GM21737 (cell line): Measurements from ENCODE around the gene ASPHD2.
"Not testable (repeated sequence)": the region's sequence is repeated elsewhere in the genome, so short reads cannot be mapped to it uniquely, and the experiment has no call there.

Experiments used
- ATAC-seq: cut with Tn5 transposase; IDR thresholded peaks from one replicate; pipeline ENCODE4 v1.9.1; 2021; ENCODE audit warnings: mild to moderate bottlenecking, moderate library complexity; ENCODE audit not compliant: unreplicated experiment

The ASPHD2 gene

DNA sequence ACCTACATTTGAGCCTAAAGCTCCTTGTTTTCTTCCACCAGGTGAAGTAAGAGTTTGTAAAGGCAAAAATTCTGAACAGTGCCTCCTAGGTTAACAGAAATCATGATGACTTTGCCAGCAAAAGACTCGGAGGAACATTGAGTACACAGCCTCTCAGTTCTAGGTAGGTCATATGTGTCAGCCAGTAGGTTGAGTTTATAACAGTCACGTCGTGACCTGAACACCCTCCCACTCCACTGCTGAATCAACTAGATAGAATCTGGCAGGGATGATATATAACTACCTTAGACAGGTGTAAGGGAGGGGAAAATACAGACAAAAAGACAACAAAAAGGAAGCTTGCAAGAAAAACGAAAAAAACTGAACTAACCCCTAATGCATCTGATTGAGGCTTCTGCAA lies 12.8 kb upstream of the ASPHD2 start:
- ATAC-seq = no peak

DNA sequence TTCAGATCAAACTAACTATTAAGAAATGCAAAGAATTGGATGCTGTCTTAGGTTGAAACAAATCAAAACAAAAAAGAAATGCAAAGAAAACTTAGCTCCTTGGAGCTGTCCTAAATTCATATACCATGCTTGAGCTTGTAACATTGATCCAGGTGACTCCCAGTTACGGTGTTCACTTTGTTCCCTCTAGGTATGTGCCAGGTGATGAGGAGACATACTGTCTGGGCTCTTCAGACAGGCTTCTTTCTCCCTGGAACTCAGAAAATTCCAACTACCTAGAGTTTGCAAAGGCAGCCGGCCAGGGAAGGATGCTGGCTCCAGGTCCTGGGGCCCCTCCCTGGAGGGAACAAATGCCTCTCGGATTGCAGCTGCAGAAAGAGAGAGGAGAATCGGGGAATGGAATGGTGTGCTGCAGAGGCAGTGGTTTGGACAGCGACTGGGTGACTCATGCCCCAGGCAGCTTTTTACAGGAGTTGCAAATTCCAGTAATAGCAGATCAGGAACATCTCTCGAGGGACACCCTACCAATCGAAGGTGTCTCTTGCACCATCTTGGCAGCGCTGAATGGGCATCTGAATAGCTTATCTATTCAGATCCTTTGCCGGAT lies 12.3 kb upstream of the ASPHD2 start:
- ATAC-seq = no peak

DNA sequence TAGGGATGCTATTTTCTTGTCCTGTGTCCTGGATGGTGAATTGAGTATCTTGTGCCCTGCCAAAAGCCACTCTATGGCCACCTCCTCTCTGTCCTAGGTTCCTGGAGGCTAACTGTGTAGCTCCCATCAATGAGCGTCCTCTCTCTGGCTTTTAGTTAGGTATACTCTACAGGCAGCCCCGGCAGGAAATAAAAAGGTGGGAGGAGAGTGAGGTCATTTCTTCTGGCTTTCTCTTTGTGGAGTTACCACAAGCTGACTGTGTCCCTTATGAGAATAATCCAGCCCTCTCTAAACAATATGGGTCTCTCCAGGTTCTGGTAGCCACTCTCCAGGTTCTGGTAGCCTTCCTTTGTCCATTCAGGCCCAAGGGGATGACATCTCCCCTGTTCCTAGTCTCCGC lies 11.7 kb upstream of the ASPHD2 start:
- no peak for ATAC-seq

DNA sequence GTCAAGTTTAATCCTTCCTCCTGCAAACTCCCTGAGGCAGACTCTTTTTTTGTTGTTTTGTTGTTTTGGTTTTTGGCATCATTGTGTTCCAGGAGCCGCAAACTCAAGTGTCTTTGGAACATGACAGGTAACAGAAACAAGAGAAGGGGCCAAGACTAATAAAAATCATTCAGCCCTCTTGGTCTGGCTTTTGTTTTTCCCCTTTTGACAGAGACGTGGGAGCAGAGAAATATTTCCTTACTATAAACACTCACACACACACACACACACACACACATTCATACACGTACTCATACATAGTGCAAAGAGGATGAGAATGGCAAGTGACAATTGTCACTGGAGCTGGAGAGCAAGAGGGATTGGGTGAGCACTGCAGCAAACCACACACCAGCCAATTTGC lies 10.4 kb upstream of the ASPHD2 start:
- no peak for ATAC-seq

DNA sequence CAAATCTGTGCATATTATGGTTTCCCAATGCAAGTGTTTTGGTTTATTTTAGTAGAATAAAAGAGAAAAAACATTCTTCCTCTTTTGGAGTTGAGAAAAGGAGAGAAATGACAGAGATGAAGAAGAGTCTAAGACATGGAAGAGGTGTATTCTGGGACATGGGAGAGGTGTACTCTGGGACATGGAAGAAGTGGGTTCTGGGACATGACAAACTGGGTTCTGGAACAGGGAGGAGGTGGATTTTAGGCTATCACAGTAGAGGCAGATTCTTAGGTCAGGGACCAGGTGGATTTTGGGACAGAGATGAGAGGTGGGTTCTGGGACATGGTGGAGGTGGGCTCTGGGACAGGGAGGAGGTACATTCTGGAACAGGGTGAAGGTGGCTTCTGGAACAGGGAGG lies 2.1 kb upstream of the ASPHD2 start:
- no peak for ATAC-seq

DNA sequence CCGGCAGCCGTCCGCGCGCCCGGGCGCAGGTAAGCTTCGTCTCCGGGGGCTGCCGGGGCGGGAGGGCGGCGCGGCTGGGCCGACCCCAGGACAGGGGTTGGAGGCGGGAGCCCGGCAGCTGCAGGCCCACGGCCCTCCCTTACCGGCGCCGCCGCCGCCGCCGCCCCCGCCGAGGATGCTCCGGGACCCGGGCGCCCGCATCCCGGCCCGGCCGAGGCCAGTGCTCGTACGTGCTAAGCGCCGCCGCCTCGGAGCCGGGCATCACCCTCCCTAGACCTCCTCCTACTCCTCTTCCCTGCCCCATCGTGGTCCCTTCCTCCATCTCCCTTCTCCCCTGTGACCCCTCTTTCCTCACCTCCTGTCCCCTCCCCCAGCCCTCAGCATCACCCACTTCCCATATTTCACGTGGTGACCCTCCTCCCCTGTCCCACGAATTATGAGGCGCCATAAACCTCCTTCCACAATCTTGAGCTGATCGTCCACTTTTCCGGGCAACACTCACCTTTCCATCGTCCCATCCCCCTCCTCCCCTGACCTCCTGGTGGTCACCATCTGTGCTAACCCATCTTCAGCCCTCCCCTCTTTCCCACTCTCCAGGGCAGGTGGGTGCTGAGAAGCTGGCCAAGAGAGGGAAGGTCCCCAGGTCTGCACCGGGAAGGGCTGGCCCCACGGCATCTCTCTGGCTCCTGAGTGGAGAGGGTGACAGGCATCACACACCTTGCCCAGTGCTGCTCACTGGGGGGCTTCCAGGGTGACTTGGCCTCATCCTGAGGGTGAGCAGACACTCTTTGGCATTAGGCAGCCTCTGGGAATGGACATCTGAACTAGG lies 612 bp downstream of the ASPHD2 start:
- ATAC-seq = peak; percentile 6

DNA sequence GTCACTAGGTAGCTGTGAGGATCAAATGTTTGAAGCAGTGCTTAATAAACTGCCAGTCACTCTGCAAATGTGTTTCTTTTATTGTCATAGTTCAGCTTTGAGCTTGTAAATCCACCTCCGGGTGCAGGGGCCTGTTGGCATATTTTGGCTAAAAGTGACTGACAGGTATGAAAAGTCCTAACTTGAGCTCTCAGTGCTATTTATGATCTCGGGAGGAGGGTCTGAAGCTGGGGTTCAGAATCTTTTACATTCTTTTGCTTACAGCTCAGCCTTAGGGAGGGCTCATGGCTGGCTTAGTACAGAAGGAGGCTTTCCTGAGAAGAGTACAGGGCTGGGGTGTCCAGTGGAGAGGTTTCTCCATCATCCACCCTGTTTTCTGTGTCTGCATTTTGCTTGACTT lies 1.5 kb downstream of the ASPHD2 start:
- ATAC-seq = no peak

DNA sequence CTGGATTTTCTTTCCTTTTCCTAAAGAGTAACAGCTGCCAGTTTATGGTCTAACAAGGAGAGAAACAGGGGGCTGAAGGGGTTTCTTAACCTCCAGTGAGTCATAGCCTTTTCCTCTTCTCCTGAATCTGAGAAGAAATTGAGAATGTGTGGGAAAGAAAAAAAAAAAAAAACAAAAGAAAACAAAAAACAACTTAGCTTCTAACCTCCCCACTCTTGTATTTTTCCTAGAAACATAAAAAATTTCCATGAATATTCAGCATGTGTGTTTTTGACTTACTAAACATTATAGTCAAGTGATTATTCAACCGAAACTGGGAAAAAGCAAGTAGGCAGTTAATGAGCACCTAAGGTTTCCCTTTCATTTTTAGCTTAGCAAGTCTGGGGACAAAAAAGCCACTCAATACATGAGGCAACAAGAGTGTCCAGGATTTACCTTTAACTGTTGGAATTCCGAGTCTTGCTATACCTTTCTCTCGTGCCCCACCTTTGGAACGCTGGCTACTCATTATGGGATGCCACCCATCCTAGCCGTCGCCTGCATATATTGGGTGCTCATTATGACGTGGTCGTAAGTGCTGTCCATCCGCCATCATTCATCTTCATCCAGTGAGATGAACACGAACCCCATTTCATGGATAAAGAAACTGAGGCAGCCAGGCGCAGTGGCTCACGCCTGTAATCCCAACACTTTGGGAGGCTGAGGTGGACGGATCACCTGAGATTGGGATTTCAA lies 2.4 kb downstream of the ASPHD2 start:
- no peak for ATAC-seq

DNA sequence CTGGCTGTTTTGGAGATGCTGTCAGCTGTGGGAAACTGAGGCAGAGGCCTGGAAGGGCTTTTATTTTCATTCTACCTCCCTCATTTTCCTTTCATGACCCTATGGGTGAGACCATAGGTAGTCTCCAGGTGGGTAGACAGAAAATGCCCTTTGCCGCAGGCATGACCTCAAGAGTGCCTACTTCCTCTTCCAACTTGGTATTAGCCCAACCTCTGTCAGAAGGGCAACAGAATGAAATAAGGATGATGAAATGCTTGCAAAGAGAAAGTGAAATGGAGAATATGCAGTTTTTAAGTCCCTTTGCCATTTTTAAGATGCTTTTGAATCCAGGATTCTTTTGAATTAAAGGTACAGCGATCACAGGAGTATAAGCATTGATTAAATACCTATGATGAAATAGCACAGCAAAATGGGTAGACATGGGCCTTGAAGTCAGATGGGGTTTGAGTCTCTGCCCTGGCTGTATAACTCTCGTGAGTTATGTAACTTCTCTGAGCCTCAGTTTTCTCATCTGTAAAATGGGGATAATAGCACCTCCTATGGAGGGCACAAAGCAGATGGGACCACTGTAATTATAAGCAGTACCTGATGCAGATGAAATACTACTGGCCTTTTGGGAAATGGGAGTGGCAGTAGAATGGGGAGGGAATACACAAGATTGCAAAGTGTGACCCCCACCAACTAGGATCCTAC lies 3.7 kb downstream of the ASPHD2 start:
- ATAC-seq = no peak

DNA sequence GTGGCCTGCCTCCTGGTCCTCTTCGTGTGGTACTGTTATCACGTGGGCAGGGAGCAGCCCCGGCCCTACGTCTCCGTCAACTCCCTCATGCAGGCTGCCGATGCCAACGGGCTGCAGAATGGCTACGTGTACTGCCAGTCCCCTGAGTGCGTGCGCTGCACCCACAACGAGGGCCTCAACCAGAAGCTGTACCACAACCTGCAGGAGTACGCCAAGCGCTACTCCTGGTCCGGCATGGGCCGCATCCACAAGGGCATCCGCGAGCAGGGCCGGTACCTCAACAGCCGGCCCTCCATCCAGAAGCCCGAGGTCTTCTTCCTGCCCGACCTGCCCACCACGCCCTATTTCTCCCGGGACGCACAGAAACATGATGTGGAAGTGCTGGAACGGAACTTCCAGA lies 4.7 kb downstream of the ASPHD2 start:
- ATAC-seq = no peak

DNA sequence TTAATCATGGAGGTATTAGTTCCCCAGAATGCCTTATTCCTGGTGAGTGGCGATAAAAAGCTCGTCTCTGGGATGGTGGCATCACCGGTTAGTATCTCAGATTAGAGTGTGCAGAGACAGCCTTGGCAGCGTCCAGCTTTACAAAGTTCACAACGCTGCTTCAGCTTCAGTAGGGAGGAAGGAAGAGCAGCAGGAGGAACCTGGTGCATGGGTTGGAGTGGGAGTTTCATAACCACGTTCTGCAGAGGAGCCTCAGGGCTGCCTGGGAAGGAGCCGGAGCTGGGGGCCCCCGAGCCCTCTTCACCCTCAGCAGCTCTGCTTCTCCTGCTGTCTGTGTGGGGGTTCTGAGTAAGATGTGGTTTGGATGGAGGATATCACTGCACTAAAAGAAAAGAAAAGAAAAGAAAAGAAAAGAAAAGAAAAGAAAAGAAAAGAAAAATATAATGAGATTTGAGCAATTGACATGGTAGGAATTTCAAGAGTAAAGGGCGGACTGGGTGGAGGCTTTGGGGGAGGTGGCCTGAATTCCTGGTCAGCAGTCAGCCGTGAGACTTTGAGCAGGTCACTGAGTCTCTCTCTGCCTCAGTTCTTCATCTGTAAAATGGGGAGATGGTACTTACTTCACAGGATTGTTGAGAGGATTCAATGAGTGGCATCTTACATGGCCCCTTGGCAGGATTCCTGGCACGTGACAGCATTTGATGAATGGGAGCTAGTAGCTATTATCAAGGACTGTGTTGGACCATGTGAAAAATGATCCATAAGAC lies 6.5 kb downstream of the ASPHD2 start:
- ATAC-seq = no peak

DNA sequence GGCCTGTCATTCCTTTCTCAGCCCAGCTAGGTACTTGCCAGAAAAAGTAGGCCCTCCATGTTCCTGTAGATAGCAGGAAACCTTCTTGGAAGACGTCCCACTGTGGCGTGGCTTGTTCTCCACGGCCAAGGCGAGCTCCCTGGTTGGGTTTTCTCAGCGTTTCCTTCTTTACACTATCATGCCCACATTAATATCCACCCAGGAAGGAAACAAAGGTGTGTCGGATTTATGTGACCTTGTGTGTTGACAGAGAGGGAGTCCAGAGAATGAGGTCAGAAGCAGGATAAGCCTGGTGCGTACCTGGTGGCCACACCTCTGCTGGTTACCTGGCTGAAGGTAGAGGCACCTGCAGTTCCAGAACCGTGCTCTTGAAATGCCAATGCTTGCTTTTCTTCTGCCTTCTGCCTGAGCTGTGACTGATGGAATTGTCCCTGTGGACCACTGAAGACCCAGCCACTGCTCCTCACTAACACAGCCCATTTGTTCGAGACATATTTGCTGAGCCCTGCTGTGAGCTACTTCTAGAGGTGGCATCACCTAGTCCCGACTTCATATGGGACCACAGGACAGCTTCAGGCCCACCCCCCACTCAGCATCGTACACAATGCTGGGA lies 7.9 kb downstream of the ASPHD2 start:
- no peak for ATAC-seq

DNA sequence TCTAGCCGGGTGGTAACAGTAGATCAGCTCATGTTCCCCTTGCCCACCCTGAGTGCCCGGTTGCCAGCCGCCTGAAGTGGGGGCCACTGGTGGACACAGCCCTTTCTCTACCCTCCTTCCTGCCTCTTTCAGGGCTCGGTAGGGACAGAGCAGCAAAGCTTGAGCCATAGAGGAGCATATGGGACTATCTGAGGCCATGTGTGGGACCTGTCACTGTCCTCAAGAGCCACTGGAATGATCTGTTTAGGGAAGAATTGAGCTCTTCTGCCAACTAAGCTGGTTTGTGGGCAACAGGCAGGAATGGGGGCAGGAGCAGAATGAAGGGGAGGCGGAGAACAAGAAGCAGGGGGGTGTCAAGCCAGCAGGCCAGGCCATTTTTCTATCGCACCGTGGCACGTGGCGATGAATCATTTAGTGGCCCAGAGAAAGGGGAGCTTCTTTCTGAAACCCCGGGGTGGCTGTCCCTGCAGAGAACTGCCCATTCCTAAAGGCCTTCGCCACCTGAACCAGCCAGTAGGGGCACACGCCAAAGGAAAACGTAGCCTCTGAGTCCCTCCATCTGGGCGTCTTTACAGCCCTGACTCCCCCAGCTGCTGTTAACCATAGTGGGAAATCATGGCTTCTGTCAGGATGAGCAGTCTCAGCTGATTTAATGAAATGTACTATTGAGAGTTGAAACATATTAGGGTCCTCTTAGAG lies 8.8 kb downstream of the ASPHD2 start:
- no peak for ATAC-seq

DNA sequence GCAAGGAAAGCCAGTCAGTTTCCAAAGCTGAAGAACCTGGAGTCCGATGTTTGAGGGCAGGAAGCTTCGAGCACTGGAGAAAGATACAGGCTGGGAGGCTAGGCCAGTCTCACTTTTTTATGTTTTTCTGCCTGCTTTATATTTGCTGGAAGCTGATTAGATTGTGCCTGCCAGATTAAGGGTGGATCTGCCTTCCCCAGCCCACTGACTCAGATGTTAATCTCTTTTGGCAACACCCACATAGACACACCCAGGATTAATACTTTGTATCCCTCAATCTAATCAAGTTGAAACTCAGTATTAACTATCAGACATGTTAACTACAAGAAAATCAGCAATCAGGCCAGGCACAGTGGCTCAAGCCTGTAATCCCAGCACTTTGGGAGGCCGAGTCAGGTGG lies 9.7 kb downstream of the ASPHD2 start:
- not testable (repeated sequence) for ATAC-seq

DNA sequence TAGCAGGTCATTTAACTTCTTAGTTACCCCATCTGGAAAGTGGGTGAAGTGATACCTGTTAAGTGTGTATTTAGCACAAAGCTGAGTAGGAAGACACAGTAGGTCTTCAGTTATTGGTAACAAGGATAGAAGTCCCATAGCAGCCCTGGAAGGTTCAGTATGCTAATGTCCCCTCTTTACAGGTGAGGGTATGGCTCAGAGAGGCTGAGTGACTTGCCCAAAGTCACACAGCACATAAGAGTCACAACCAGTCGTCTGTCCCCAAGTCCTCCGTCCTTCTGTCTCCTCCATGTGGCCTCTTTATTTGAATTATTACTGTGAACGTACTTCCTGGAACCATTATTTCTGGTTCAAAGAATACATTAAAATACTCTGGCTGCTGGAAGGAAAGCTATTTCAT lies 10.5 kb downstream of the ASPHD2 start:
- ATAC-seq = no peak

DNA sequence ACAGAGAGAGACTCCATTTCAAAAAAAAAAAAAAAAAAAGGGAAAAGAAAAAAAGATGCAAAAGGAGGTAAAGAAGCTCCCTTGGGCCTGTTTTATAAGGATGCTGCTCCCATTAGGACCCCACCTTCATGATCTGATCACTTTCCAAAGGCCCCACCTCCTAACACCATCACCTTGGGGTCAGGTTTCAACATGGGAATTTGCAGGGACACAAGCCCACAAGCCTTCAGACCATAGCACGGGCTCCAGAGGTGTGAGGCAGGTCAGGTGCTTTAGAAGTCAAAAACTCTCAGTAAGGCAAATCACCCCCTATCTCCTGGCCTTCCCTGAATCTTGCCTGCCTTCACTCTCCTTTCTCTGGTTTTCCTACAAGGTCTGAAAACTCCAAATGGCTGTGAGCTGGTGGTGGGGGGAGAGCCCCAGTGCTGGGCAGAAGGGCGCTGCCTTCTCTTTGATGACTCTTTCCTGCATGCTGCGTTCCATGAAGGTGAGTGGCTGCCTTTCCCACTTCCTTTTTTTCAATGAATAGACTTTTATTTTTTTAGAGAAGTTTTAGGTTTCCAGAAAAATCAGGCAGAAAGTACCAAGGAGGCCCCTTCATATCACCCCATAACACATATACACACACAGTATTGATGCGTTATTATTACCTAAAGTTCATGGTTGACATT lies 13.2 kb downstream of the ASPHD2 start:
- no peak for ATAC-seq

DNA sequence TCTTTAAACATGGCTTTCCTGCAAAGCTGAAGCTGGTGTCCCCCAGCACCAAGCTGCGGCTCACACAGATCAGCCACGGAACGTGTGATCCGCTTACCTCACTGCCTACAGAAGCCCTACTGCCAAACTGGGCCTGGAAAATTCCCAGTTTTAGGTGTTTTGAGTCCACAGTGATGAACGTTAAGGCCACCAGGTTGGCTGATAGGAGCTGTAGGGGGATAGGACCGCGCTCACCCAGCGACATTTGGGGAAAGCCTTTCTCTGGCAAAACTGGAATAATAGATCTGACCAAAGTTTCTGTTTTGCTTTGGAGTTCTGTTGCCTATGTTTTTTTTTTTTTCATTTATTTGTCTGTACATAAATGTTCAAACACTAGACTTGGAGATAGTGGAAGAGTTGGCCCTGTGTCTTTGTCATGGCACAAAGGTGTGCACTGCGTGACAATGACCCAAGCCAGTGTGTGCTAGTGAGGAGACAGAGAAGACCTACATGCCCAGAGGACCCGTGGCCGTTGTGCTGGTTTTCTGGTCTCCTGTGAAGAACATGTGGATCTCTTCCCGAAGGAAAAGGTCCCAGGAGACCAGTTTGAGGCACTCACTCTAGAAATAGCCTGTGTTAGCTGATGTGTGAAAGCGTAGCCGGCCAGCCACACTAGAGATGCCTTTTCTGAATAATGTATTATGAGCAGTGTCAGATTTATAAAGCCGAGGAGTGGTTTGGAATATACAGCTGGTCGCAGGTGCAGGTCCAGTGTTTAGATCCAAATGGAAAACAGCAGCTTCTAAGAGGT lies 15.0 kb downstream of the ASPHD2 start:
- no peak for ATAC-seq

DNA sequence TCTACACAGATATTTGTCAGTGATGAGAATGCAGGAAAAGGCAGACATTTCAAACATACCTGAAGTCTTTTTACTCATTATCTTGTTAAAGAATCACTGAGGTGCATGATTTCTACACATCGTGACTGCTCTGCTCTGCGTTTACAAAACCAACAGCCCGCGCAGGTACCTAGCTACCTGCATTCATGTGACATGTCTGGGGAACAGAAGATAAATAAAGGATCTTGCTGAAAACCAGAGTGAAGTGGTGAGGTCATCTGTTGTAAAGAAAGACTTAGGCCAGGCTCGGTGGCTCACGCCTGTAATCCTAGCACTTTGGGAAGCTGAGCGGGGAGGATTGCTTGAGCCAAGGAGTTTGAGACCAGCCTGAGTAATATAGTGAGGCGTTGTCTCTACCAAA lies 15.7 kb downstream of the ASPHD2 start:
- ATAC-seq = no peak
